ENCODE data around the gene ANAPC2.

The ANAPC2 gene

DNA sequence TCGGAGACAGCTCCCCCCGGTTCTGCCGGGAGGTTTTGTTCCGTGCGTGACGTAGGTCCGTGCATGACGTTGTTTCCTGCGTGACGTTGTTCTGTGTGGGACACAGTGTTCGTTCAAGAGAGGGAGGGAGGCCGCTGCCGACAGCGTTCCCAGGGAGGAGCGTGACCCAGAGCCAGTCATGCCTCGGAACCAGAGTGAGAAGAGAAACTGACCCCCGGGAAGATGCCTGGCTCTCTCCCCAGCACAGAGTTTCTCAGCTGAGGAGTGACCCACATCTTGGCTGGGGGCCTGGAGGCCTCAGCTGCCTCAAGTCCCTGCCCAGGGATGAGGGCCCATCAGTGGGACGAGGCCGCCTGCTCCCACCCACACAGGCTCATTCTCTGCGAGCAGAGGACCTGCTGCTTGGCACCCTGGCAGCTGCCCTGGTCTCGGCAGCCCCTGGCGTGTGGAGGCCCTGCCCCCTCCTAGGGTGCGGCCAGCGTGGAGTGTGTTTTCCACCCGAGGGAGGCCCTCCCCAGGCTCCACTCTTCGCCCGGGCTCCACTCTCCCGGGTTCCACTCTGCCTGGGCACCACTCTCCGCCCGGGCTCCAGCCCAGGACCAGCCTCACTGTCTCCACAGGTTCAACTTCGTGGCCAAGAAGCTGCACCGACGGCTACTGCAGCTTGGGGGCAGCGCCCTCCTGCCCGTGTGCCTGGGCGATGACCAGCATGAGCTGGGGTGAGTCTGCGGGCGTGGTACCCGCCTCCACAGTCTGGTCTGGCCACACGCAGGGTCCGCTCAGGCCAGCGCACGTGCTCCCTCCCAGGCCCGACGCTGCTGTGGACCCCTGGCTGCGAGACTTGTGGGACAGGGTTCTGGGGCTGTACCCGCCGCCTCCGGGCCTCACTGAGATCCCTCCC lies 25.1 kb upstream of the ANAPC2 start:
- intact Hi-C loops (cut with DNase I; ENCODE audit: low total_unique reads): no loop called here
- H3K27ac ChIP-seq: no peak overlapping the region
- H3K4me1 ChIP-seq: peaks cover 0 to 18% (median 8%) of the 10 kb centered on the region in 4 donors
- peaks cover 0 to 42% (median 0%) of the 10 kb centered on the region in 3 donors for H3K36me3 ChIP-seq
- no peaks in the 10 kb centered on the region for H3K27me3 ChIP-seq
- no peak for DNase-seq
- TF ChIP-seq, protein P1, sequence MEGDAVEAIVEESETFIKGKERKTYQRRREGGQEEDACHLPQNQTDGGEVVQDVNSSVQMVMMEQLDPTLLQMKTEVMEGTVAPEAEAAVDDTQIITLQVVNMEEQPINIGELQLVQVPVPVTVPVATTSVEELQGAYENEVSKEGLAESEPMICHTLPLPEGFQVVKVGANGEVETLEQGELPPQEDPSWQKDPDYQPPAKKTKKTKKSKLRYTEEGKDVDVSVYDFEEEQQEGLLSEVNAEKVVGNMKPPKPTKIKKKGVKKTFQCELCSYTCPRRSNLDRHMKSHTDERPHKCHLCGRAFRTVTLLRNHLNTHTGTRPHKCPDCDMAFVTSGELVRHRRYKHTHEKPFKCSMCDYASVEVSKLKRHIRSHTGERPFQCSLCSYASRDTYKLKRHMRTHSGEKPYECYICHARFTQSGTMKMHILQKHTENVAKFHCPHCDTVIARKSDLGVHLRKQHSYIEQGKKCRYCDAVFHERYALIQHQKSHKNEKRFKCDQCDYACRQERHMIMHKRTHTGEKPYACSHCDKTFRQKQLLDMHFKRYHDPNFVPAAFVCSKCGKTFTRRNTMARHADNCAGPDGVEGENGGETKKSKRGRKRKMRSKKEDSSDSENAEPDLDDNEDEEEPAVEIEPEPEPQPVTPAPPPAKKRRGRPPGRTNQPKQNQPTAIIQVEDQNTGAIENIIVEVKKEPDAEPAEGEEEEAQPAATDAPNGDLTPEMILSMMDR (IDR thresholded peaks at IDR 0.05): no peak
- no peak overlapping the region for H3K4me3 ChIP-seq
- no peaks in the 10 kb centered on the region for H3K9me3 ChIP-seq

DNA sequence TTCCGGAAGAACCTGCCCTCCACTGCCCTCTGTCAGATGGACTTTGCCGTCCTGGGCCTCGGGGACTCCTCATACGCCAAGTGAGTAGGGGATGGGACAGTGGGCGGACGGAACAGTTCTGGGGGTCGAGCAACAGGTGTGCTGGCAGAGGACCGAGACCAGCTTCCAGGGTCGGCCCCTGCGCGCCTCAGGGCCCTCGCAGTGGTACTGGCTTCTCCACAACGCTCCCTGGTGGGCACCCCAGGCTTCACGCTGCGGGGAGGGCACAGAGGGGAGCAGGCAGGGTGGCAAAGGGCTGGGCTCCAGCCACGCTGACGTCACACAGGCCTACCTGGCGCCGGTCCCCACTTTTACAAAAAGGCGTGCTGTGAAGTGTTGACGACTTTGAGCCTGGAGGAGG lies 24.2 kb upstream of the ANAPC2 start:
- Histone ChIP-seq H3K9me3 (no peaks in the 10 kb centered on the region), H3K27ac (no peak overlapping the region), H3K4me1 (peaks cover 0 to 9% (median 1%) of the 10 kb centered on the region in 4 donors), H3K4me3 (no peak overlapping the region), H3K36me3 (peaks cover 0 to 44% (median 0%) of the 10 kb centered on the region in 3 donors), H3K27me3 (no peaks in the 10 kb centered on the region)
- intact Hi-C loops (cut with DNase I; ENCODE audit: low total_unique reads): no loop called here
- DNase-seq: no peak
- TF ChIP-seq, protein P1 (IDR thresholded peaks at IDR 0.05): no peak

GRCh38 chr9:137211532-137211931 lies 23.2 kb upstream of the ANAPC2 start:
- no peak for DNase-seq
- TF ChIP-seq, protein P1 (IDR thresholded peaks at IDR 0.05): no peak
- Histone ChIP-seq H3K4me1 (peaks cover 0 to 6% (median 5%) of the 10 kb centered on the region in 4 donors), H3K9me3 (no peaks in the 10 kb centered on the region), H3K36me3 (peaks cover 0 to 47% (median 0%) of the 10 kb centered on the region in 3 donors), H3K27me3 (no peaks in the 10 kb centered on the region), H3K4me3 (no peak overlapping the region), H3K27ac (no peak overlapping the region)
- intact Hi-C loops (cut with DNase I; ENCODE audit: low total_unique reads): no loop called here

GRCh38 chr9:137206602-137207001 lies 18.2 kb upstream of the ANAPC2 start:
- H3K9me3 ChIP-seq: no peaks in the 10 kb centered on the region
- H3K27me3 ChIP-seq: no peaks in the 10 kb centered on the region
- peaks cover 0 to 51% (median 38%) of the 10 kb centered on the region in 4 donors for H3K4me1 ChIP-seq
- DNase-seq: no peak
- intact Hi-C loops (cut with DNase I; ENCODE audit: low total_unique reads): no loop called here
- peaks cover 0 to 24% (median 0%) of the 10 kb centered on the region in 3 donors for H3K36me3 ChIP-seq
- TF ChIP-seq, protein P1 (IDR thresholded peaks at IDR 0.05): no peak
- H3K27ac ChIP-seq: no peak overlapping the region
- peak overlapping the region; percentile 97 for H3K4me3 ChIP-seq

DNA sequence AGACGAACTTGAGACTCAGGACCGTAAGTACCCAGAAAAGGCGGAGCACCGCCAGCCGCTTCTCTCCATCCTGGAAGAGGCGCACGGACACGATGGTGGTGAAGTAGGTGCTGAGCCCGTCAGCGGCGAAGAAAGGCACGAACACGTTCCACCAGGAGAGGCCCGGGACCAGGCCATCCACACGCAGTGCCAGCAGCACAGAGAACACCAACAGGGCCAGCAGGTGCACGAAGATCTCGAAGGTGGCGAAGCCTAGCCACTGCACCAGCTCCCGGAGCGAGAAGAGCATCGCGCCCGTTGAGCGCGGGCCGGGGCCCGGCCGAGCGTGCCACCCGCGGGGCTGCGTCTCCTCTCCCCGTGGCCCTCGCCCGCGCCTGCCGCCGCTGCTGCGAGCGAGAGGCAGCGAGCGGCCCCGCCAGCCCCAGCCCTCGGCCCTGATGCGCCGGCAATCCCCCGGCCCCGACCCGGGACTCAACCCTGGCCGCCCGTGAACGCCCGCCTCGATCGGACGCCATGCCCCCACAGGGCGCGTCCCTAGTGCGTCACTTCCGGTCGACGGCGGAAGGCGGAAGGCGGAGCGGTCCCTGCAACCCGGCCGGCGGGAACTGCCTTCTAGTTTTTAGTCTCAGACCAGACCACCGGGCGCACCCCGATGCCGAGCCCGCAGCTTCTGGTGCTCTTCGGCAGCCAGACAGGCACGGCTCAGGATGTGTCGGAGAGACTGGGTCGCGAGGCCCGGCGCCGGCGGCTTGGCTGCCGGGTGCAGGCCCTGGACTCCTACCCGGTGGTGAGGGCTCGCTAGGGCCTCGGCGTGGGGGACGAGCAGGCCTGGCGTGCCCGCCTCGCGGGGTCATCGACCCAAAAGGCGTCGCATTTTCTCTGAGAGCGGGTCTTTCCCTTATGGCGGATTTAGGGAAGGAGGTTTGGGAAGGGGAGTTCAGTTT lies 17.0 kb upstream of the ANAPC2 start, which contains the start of the genes NDOR1 and TMEM203:
Gene NDOR1, plus strand, starts transcription at position 575 of the 944 bp plus-strand sequence. Its CDS starts 78 bp downstream, at position 653.
Gene TMEM203, minus strand, starts transcription at position 523 of the 944 bp plus-strand sequence. Its CDS starts 234 bp downstream, at position 289.
- Histone ChIP-seq H3K27me3 (no peaks in the 10 kb centered on the region), H3K9me3 (no peaks in the 10 kb centered on the region), H3K4me1 (peaks cover 0 to 57% (median 44%) of the 10 kb centered on the region in 4 donors), H3K4me3 (peak within 1 kb of the TSS; percentile 97), H3K27ac (peak within 1 kb of the TSS; percentile 82 to 89), H3K36me3 (peaks cover 0 to 20% (median 0%) of the 10 kb centered on the region in 3 donors)
- TF ChIP-seq, protein P1 (IDR thresholded peaks at IDR 0.05): no peak
- intact Hi-C loops (cut with DNase I; ENCODE audit: low total_unique reads): no loop called here
- peak; percentile 86 to 93 for DNase-seq
